UCSD-AML1 (cell line): ENCODE data around the gene TTLL1.
"Not testable (repeated sequence)": the region's sequence is repeated elsewhere in the genome, so short reads cannot be mapped to it uniquely, and the experiment has no call there.

Experiments
- DNase-seq: peaks from one replicate; lab custom pipeline; 2025; ENCODE audit not compliant: unreplicated experiment; lab: John Stamatoyannopoulos, UW

The TTLL1 gene

DNA sequence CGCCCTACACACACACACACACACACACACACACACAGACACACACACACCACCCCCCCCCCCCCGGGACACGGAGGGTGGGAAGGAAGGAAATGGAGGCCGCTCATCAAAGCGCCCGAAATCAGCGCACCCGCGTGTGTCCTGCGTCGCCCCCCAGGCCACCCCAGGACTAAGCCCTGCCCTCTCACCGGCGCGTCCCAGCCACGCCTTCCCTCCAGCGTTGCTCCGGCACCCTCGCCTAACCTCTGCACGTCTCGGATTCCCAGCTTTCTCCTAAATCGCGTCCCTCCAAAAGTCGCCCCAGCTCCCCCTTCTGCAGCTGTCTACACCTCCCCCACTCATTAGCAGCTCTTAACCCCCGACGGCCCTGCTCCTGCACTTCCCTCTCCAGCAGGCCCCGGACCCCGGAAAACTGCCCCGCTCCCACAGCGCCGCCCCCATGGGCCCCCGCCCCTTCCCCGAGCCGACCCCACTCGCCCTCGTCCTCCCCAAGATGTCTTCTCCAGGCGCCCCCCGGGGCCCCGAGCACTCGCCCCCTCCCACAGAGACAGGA is 74.8 kb downstream of the TTLL1 start:
- no peak for DNase-seq

- DNase-seq: no peak
Observed at GRCh38 chr22:43013355-43014315, 75.6 kb downstream of the TTLL1 start.

- no peak for DNase-seq
Observed at GRCh38 chr22:43012390-43012789, 76.8 kb downstream of the TTLL1 start.

DNA sequence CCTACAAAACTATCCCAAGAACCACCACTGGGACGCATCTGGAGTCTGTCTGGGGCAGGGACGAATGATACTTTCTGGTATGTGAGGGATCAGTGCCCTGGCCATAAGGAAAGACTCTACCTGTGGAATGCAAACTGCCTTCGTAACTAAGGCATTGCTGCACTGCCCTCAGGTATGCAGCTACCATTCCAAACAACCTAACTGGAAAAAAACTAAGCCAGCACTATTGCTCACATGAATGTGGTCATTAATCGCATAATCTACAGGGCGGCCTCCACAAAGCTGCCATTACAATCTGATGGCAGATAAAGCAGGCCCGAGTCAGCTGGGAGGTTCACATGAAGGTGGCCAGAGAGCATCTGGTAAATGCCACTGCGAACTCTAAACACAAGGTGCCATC is 78.1 kb downstream of the TTLL1 start:
- no peak for DNase-seq

- no peak for DNase-seq
Observed at GRCh38 chr22:43009444-43009843, 79.7 kb downstream of the TTLL1 start.

DNA sequence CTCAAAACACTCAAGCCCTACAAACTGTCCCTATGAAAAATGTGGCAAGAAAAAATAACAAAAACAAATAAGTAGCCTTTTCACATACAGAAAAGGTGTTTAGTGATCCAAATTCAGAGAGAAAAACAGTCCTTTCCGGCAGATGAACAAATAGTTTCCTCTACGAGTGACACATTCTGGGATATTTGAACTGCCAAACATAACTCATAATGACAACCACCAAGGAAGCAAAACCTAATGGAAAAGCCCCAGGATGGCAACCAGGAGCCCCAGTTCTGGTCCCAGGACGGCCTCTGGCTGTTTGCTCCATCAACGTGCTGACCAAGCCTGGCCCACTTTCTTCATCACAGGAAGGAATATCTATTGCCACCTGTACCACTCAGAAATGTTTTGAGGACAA is 80.3 kb downstream of the TTLL1 start:
- no peak for DNase-seq

GRCh38 chr22:43008509-43008908 is 80.7 kb downstream of the TTLL1 start:
- no peak for DNase-seq

DNA sequence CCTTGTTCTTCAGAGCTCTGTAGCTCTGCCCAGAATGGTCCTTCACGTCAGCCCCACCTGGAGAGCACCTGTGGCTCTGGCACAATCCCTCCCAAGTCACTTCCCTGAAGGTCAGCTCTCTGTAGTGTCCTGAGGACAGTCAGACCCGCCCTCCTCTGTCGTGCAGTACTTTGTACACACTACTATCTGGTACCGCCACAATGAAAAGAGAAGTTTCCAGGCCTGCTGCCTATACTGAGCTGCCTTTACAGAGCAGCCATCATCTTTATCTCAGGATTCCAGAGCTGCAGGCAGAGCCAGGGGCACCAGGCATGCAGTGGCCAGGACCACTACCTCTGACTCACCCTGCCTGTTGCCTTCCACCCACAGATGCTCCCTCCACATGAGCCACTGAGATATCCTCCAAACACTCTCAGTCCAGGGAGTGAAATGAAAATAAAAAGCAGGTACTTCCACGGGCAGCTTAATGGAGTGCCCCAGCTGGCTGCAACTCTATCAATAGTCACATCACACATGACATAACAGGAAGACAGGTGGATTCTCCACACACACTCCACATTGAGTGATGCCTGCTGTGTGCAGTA is 81.6 kb downstream of the TTLL1 start:
- peak; percentile 30 for DNase-seq

- DNase-seq: no peak
Observed at GRCh38 chr22:43006753-43007152, 82.4 kb downstream of the TTLL1 start.

GRCh38 chr22:43006016-43006505 is 83.1 kb downstream of the TTLL1 start:
- DNase-seq: no peak

DNA sequence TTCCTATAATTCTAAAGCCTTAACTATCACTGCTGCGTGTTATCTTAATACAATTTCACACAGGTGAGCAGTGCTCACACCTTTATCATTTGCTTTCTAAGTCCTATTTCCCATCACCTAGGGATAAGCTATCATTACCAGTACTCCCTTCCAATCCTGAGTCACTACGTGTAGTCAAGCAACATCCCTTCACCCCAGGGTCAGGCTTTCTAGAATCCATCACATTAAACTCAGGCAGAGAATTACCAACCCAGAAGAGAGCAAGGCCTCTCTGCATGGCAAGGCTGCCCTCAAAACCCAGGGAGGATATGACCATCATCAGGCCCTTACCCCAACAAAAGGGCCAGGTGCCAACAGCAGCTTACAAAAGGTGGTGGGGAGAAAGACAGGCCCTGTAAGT is 84.1 kb downstream of the TTLL1 start:
- DNase-seq: no peak

GRCh38 chr22:43004362-43005035 is 84.7 kb downstream of the TTLL1 start:
- DNase-seq: no peak

GRCh38 chr22:43002202-43002586 is 87.0 kb downstream of the TTLL1 start:
- no peak for DNase-seq

- DNase-seq: peak; percentile 29
Observed at GRCh38 chr22:43001271-43002201, 87.7 kb downstream of the TTLL1 start.

- no peak for DNase-seq
Observed at GRCh38 chr22:43000441-43001175, 88.6 kb downstream of the TTLL1 start.

DNA sequence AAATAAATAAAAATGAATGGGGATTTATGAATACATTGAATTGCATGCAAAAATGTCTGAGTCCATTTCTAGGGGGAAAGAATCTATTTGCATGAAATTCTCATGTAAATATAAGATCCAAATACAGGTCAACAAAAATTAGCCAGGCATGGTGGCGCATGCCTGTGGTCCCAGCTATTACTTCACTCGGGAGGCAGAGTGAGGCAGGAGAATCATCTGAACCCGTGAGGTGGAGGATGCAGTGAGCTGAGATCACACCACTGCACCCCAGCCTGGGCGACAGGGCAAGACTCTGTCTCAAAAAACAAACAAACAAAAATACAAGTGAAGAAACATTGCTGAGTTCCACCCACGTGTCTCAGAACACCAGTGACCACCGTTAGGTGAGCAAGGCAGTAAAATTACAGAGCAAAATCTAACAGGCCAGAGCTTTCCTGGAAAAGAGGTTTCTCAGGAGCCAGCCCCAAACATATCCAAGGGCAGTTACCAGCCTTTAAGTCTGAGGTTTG is 91.6 kb downstream of the TTLL1 start:
- no peak for DNase-seq

- no peak for DNase-seq
Observed at GRCh38 chr22:42996646-42997365, 92.4 kb downstream of the TTLL1 start.

DNA sequence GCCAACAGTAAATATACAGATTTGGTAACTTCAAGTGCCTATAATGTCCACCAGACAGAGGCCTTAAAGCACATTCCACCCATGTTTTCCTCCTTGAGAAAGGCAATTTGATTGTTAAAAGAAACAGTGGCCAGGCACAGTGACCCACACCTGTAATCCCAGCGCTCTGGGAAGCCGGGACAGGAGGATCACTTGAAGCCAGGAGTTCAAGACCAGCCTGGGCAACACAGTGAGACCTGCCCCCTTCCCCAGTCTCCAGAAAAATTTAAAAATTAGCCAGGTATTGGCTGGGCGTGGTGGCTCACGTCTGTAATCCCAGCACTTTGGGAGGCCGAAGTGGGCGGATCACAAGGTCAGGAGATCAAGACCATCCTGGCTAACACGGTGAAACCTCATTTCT is 93.5 kb downstream of the TTLL1 start:
- DNase-seq: not testable (repeated sequence)
